Activated naive CD4-positive, alpha-beta T cell treated with anti-CD3 and anti-CD28 coated beads, Interleukin-2, amount 50 U/mL, for 16 hours (primary cell): ENCODE measurements around the gene WNT1.

Experiments
- DNase-seq: peaks from one replicate; pipeline ENCODE4 v3.0.0-alpha.2; 2020

The WNT1 gene

GRCh38 chr12:48978291-48978740, at the start of gene WNT1:
Gene WNT1 (plus strand): TSS chr12:48978322. CDS start chr12:48978651, 329 bp downstream.
- DNase-seq = no peak

- no peak for DNase-seq
Observed at GRCh38 chr12:48929551-48929950, 48.6 kb upstream of the WNT1 start.

DNA sequence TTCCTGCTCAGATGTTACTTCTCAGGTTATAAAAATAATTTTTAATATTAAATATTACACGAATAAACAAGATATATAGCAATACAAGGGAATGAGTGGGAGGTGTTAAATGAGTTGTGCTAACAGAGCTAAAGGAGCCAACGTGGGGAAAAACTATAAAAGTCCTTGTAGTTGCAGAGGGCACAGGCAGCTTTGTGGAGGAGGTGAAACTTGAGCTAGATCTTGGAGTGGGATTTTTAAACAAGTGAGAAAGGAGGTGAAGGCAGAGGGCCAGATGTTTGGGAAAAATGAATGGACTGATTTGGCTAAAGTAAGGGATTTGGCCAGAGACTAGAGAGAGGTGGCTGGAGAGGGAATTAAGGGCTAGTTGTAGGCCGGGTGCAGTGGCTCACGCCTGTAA, 47.6 kb upstream of the WNT1 start:
- DNase-seq = no peak

GRCh38 chr12:48932878-48933277, 45.2 kb upstream of the WNT1 start:
- DNase-seq = no peak

- no peak for DNase-seq
Observed at GRCh38 chr12:48933664-48934311, 44.3 kb upstream of the WNT1 start.

DNA sequence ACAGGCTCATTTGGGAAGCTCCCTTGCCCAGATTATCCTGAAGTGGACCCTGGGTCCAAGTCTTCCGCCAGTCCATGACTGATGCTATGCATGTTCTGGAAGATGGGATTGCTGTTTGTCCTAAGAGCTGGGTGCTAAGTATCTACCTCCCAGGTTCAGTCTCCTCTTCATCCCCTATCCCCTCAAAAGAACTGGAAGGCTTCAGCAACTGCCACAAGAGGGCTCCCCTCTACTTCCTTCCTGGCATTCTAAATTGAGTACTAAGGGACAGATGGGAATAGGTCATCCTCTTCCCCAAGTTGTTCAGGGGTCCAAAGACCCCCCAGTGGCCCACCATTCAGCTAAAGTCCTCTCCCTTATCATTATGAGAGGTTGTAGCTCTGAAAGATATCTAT, 43.8 kb upstream of the WNT1 start:
- DNase-seq = no peak

DNA sequence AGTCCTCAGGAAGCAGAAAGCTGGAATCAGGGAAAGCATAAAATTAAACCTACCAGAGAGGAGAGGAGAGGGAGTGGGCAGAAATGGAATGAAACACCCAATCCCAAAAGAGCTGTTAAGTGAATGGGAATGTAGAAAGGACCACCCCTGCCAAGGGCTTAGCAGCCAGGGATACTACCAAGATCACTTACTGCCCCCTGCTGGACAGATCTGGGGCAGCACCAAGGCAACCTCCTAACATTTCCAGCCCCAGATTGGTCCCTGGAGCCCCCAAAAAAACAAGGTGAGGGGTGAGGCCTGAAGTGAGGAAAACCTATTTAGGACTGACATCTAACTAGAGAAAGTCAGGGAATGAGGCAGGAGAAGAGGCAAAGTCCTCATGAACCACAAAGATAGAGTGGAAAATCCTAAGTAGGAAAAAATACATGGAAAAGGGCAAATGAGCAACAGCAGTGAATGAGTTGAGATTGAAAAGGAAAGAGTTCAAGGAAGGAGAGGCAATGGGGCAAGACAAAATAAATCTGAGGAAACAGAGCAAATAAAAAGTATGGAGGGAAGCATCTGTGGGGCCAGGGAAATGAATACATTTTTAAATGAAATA, 41.6 kb upstream of the WNT1 start:
- peak; percentile 82 for DNase-seq

DNA sequence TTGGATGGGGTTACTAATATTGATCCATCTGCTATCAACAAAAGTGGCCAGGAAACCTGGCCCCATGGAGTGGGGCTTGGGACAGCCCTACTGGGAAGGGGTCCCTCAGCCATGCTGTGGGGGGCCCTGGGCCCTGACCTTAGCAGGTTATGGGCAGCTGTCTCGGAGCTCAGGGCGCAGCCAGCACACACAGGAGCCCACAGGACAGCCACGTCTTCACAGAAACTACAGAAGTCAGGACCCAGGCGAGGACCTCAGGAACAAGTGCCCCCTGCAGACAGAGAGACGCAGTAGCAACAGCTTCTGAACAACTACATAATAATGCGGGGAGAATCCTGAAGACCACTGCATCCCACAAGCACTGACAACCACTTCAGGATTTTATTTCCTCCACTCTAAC, 41.0 kb upstream of the WNT1 start:
- DNase-seq = no peak

DNA sequence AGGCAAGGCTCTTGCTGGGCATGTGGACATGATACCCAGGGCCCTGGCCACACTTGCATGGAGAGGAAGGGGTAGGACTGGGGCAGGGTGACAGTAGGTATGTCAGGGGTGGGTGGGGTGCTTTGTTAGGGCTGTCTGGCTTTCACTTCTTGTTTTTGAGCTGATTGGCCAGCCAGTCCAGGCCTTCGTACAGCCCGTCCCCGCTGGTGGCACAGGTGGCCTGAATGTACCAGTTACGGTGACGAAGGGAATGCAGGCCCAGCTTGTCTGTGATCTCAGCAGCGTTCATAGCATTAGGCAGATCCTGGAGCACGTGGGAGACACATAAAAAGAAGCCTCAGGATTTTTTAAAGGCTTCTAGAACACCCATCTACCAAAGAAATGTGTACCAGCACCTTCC, 39.3 kb upstream of the WNT1 start:
- DNase-seq = no peak

- DNase-seq = no peak
Observed at GRCh38 chr12:48940181-48940580, 37.9 kb upstream of the WNT1 start.

GRCh38 chr12:48943221-48943620, 34.9 kb upstream of the WNT1 start:
- DNase-seq = no peak

- no peak for DNase-seq
Observed at GRCh38 chr12:48946205-48946604, 31.9 kb upstream of the WNT1 start.

GRCh38 chr12:48946943-48947342, 31.2 kb upstream of the WNT1 start:
- no peak for DNase-seq

GRCh38 chr12:48947727-48948126, 30.4 kb upstream of the WNT1 start:
- DNase-seq = no peak

- no peak for DNase-seq
Observed at GRCh38 chr12:48952691-48953090, 25.4 kb upstream of the WNT1 start.

DNA sequence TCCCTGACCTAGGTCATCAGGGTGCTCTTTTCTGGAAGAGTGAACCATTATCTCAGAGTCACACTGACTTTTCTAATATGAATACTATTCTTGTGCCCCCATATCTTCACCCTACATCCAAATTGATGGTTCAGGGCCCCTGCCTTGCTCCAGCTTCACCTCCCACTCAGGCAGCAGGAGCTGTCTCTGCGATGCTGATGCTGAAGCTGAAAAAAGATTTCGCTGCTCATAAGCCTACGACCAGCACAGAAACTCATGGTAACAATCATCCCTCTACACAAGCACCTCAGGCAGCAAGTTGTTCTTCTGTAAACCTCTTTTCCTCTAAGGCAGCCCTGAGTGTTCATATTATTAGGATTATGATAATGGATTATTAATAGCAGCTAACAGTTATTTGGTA, 24.1 kb upstream of the WNT1 start:
- DNase-seq = no peak

DNA sequence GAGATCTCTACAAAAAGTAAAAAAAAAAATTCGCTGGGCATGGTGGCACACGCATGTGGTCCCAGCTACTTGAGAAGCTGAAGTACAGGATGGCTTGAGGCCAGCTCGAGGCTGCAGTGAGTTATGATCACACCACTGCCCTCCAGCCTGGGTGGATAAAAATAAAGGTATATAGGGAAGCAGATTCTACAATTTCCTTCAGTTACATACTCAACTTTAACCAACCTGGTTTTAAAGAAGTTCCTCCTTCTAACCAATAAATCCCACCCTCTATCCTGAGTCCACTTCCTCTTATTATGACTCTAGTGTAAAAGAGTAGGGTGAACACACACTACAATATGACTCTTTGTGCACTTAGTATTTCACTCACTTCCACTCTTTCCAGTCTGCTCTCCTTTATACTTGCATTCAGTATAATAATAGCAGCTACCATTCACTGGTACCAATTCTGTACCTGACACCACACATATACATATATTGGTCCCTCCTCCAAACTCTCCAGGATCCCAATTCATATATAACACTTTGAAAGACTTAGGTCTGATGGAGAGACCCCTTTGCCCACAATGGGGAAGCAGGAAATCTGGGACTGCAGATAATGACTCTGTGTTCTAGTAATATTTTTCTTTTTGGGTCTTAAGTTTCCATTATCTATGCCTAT, 23.2 kb upstream of the WNT1 start:
- DNase-seq = no peak

GRCh38 chr12:48956279-48957140, 21.6 kb upstream of the WNT1 start:
- peak; percentile 24 for DNase-seq

DNA sequence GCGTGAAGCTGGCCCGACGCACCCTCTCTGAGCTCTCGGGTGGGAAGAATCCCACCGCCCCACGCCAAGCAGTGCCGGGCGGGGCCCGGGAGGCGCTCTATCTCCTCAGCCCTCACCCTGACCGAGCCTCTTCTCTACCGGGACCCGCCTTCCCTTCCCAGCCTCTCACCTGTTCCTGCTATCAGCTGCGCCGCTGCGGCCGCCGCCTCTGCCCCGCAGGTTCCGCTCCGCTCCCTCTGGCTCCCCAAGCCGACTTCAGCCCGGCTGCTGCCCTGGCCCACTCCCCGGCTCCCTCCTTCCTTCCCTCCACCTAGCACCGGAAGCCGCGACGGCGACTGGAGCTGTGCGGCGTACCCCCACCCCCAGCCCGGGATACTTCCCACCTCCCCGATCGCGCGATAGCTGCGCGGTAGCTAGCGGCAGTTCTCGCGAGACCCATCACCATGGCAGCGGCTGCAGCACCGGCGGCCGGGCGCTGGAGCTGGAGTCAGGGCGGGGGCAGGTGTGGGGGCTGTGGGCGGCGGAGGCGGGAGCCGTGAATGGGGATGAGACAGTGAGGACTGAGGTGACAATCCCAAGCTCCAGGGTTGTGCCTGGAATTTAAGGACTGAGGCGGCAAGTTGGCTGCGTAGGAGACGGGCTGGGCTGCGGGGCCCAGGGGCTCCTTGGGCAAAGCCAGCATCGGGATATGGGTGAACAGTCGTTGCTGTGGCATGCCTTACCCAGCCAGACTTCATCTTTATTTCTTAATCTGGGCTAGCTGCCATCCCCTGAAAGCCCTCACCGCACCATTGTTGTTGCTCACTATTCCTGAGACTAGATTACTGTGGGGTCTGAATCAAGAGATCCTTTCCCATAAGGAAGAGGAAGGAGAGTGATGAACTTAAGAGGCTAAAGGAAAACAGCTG, 20.7 kb upstream of the WNT1 start, which contains the start of gene ARF3:
Gene ARF3, minus strand, starts transcription at position 347 of the 908 bp plus-strand sequence. CDS start 16,392 bp downstream, outside the sequence.
- DNase-seq = peak; percentile 92

DNA sequence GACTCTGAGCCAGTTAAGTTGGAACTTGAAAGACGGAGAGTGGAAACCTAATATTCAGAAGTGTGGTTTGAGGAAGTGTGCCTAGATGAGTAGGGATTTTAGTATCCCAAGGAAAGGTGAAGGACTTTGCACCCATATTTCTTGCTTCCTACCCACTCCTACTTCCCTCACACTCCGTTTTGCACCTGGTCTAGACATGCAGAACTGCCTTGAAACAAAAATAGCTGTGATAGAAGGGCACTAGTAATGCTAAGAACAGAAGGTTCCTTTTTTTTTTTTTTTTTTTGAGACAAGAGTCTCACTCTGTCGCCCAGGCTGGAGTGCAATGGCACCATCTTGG, 20.1 kb upstream of the WNT1 start:
- no peak for DNase-seq

GRCh38 chr12:48960834-48961233, 17.3 kb upstream of the WNT1 start:
- no peak for DNase-seq

DNA sequence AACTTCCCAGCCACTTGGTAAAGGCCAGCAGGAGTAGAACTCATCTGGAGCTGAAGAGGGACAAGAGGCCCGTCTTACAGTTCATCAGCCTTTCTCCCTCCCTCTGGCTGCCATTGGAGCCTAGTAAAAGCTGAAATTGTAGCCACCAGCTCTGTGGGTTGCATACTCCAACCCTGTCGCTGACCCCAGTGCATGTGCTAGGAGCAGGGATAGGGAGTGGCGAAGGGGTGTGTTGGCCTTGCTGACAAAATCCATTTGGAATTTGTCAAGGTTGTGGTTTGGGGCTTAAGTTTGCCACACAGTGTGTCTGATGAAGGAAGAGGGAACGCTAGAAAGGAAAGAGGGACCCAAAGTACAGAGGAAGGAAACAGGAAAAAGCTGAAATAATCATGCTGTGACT, 16.8 kb upstream of the WNT1 start:
- DNase-seq = no peak
